HUDEP-2 (cell line): ENCODE measurements around the gene SARS2.
"Not testable (repeated sequence)": the region's sequence is repeated elsewhere in the genome, so short reads cannot be mapped to it uniquely, and the experiment has no call there.

Source experiments
- DNase-seq, 76 experiments: peaks; one replicate each; lab custom pipeline; 2025; ENCODE audit not compliant: unreplicated experiment in 76 of 76; lab: John Stamatoyannopoulos, UW

The SARS2 gene

DNA sequence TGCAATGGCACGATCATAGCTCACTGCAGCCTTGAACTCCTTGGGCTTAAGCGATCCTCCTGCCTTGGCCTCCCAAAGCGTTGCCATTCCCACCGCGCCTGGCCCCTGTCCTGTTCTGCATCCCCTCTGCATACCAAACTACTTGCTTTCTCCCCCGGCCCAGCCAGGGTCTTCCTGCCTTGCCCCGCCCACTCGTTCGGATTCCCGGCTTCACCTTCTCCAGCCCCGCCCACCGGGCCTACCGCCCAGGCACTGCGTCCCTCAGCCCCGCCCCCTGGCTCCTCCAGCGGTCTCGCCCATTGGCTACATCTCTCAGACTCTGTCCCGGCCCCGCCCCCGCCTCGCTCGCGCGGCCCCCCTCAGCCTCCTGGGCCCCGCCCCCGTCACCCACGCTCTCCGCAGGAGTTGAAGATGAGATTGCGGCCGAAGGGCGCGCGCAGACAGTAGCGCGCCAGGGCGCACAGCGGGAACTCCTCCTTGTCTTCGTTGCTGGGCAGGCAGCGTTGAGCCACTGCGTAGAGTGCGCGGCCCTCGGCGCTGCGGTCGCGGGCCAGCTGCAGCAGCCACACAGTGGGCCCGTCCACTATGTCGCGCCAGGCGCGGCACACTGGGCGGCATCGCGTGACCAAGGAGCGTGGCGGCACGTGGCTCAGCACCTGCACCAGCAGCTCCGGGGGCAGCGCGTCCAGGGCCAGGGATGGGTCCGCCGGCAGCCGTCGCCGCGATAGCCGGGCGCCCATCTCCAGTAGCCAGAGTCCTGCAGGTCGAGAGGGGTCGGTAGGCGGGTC is 19.2 kb upstream of the SARS2 start:
- DNase-seq = peak in 68 of 76 experiments; percentile 18 to 91 (median 74)

DNA sequence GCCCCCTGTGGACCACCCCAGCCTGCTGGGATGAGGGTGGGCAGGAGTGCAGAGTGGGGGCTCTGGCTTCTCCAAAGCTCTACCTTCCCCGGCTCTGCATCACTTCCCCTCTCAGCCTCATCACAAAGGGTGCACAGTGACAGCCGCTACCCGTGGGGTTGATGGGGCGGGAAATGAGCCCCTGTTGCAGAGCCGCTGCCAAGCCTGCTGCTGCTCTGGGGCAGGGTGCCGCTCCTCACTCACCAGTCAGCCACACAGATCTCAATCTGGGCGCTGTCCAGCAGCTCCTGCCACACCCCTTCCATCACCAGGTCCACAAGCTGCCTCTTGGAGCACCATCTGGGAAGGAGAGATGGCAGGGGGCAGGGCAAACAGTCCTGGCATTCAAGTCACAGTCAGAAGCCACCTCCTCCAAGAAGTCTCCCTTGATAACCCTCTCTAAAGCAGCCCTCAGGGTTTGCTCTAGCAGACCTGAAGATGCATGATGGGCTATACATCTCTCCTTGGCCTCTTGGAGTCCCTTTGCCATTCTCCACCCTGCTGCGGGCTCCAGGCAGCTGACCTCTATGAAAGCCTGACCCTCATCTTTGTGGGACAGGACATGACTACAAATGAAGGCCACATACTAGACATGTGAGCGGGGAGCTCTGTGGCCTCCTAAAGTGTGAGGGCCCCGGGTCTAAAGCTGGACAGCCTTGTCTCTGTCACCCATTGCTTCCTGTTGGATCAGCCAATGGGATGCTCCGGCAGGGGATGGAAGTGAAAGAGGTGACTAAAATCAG is 15.9 kb upstream of the SARS2 start:
- peak in 1 of 76 experiments; percentile 24 for DNase-seq

DNA sequence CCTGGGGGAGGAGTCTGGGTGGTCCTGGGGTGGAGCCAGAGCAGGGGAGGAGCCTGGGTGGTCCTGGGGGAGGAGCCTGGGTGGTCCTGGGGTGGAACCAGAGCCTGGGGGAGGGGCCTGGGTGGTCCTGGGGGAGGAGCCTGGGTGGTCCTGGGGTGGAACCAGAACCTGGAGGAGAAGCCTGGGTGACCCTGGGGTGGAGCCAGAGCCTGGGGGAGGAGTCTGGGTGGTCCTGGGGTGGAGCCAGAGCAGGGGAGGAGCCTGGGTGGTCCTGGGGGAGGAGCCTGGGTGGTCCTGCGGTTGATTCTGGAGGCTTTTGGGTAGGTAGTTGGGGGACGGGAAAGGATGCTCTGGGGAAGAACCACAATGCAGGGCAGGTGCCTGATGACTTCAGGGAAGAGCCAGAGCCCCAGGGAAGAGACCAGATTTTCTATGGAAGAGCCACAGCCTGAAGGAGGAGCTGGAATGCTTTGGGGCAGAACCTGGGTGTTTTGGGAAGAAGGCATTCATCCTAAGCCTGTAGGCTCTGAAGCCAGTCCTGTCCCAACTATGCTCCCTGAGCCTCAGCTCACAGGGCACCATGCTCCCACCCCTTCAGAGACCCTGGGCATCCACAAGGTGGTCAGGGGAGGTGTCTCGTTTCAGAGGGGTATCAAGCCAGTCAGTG is 15.1 kb upstream of the SARS2 start:
- no peak for DNase-seq

DNA sequence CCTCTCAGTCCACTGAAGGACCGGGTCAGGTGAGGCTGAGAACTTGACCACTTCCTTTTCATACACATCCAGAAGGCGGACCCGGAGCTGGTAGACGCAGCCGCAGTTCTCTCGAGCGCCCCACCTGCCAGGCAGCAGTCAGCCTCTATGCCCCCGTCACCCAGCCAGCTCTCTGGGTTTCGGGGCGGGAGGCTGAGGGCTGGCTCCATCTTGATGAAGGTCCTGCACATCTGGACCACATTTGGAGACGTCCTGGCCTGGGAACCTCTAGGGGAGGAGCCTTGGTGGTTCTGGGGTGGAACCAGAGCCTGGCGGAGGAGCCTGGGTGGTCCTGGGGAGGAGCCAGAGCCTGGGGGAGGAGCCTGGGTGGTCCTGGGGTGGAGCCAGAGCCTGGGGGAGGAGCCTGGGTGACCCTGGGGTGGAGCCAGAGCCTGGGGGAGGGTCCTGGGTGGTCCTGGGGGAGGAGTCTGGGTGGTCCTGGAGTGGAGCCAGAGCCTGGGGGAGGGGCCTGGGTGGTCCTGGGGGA is 14.5 kb upstream of the SARS2 start:
- peak in 2 of 76 experiments; percentile 6 to 9 for DNase-seq

DNA sequence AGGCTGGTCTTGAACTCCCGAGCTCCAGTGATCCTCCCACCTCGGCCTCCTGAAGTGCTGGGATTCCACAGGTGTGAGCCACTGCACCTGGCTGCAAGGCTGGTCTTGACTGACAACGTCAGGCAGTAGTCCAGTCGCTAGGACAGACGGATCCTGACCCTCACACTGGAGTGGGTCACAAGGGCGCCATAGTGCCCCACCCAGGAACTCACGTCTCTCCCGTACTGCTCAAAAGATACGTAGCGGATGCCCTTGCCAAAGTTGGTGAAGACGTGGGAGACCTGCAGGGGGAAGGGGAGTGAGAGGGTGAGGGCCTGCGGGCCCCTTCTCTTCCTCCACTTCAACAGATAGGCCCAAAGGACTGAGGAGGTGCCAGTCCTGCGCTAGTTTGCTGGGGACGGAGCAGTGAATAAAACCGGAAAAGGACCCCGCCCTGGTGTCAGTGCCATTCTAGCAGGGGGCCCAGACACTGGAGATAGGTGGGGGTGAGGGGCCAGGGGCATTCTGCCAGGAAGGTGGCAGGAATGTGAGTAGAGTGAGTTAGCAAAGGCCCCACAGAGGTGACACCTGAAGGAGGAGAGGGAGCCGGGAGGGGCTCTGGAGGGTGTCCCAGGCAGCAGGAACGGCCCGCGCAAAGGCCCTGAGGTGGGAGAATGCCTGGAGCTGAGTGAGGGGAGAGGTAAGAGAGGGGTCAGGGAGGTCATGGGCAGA is 12.1 kb upstream of the SARS2 start:
- DNase-seq = no peak

DNA sequence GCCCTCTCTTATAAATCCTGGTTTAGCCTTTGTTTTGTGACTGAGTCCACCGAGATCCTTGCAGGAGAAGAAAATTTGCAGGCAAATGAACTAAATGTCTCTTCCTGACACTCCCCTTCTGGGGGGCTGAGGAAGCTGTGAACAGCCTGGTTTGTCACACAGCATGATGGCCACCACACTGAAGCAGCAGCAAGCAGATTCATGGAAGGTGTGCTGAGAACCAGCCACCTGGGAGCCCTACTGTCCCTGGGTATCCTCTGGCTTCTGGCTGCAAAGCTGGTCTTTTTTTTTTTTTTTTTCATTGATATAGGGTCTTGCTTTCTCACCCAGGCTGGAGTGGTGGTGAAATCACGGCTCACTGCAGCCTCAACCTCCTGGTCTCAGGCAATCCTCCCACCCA is 11.4 kb upstream of the SARS2 start:
- DNase-seq = no peak

GRCh38 chr19:38941466-38941865 is 10.9 kb upstream of the SARS2 start:
- DNase-seq = not testable (repeated sequence)

DNA sequence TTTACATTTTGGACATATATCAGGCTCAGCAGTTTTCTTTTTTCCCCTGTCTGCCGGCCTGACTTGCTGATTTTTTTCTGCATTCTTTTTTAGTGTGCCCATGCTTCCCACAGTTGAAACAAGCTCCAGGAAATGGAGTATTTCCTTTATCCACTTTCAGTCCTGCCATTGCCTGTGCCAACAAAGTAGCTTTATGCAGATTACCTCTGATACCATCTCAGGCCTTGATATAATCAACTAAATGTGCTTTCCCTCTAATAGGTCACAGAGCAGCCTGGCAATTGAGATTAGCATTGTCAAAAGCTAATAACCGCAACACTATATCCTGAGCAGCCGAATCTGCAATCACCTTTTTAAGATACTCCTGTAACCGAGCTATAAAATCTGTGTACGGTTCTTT is 9.4 kb upstream of the SARS2 start:
- DNase-seq = no peak

DNA sequence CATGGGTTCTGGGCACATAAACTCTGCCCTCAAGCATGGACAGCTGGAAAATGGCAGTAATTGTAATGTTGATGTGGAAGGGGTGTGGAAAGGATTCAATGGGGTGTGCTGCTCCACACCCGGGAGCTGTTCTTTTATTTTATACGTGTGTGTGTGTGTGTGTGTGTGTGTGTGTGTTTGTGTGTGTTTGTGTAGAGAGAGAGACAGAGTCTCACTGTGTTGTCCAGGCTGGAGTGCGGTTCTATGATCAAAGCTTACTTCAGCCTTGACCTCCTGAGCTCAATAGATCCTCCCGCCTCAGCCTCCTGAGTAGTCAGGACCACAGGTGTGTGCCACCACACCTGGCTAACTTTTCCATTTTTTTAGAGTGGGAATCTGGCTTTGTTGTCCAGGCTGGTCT is 3.0 kb upstream of the SARS2 start:
- no peak for DNase-seq

DNA sequence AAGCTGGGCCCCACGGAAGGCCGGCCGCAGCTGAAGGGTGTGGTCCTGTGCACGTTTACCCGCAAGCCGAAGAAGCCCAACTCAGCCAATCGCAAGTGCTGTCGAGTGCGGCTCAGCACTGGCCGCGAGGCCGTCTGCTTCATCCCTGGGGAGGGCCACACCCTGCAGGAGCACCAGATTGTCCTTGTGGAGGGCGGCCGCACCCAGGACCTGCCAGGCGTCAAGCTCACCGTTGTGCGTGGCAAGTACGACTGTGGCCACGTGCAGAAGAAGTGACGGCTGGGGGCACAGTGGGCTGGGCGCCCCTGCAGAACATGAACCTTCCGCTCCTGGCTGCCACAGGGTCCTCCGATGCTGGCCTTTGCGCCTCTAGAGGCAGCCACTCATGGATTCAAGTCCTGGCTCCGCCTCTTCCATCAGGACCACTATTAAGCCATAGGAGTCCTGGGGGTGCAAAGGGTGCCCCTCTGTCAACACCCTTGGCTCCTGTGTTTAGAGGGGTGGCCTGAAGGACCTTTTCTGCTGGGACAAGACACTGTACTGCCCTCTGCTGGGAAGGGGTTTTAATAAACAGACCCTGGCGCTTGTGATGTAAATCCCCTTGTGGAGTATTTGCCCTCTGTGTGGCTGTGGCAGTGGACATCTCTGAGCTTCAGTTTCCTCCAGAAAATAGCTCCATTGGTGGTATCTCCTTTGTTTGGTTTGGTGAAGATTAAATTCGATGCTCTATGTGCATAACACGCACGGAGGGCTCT is 2.0 kb upstream of the SARS2 start:
- peak in 50 of 76 experiments; percentile 10 to 74 (median 36) for DNase-seq

DNA sequence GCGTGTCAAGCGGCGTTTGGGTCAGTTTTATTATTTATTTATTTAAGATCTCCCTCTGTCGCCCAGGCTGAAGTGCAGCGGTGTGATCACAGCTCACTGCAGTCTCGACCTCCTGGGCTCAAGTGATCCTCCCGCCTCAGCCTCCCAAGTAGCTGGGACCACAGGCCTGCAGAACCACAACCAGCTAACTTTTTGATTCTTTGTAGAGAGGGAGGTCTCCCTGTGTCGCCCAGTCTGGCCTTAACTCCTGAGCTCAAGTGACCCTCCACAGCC is 894 bp upstream of the SARS2 start:
- no peak for DNase-seq

DNA sequence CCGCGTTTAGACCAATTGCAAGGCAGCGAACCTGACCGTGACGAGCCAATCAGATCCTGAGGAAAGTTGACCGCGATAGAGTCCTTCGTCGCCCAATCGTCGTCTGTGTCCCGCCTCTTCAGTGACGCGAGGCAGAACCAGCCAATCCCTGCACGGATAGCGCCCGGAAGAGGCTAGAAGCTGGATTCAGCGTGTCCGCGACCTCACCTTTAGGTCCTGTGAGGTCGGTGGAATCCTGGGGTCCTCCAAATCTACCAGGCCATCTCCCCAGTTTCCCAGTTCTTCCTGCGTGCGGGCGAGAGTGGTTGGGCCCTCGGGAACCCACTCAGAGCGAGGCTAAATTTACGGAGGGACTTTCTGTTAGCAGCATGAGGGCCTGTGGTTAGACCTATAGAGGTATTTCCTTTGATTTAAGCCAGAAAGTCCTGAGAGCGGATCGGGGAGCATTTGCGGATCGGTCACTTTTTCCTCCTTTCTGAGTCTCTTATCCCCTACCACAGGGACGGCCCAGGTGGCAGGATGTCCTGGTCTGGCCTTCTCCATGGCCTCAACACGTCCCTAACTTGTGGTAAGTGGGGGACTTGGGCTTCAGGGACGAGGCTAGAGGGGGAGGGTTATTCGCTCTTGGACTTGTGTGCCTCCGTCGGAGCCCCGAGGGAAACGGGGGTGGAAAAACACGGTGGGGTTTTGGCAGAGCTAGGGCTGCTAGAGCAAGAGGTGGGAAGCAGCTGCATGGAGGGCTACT is 385 bp upstream of the SARS2 start, which contains the start of gene MRPS12:
TSS of gene MRPS12 (plus strand) at position 169 of the 745 bp plus-strand sequence. CDS start at position 520, 351 bp downstream.
- DNase-seq = peak in 69 of 76 experiments; percentile 69 to 100 (median 99)

DNA sequence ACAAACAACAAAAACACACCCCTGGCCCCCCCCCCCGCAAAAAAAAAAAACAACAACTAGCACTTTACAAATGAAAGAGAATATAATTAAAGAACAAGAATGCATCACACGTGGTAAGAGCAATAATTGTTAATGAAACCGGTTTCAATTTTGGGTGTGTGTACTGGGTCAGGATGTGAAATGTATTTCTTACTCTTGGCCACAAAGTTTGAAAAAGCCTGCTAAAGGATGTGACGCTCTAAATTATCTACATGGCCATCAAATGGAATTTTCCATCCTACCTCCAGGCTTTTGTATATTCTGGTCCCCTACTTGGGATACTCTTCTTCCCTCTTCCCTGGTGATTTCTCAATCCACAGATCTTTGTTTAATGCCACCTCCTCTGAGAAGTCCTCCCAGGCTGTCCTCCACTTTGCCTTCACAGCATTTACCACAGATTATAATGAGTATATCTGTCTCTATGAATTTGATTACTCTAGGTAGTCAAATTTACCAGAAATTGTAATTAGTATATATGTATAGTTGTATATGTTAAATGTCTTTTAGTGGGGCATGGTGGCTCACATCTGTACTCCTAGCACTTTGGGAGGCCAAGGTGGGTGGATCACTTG is 2.1 kb downstream of the SARS2 start:
- DNase-seq = no peak

- no peak for DNase-seq
Measured at GRCh38 chr19:38924388-38924787, 6.2 kb downstream of the SARS2 start.

GRCh38 chr19:38922482-38922881 is 8.1 kb downstream of the SARS2 start:
- no peak for DNase-seq

GRCh38 chr19:38921420-38922274 is 8.9 kb downstream of the SARS2 start:
- no peak for DNase-seq

- DNase-seq = no peak
Measured at GRCh38 chr19:38920602-38921419, 9.8 kb downstream of the SARS2 start.
